BJ (cell line): ENCODE data around the gene IKBKG. TPM values are rescaled to one million over a fixed set of nuclear protein-coding genes. Genes with fewer than 3 reads are reported as not detected.
"Not testable (repeated sequence)": the region's sequence is repeated elsewhere in the genome, so short reads cannot be mapped to it uniquely, and the experiment has no call there.

Experiments used
- CTCF ChIA-PET: fragments of 350-600 bp; formaldehyde crosslinking; extraction: SDS; loops from one replicate; lab custom pipeline; 2021; ENCODE audit warnings: antibody characterized with exemption, inconsistent platforms; lab: Yijun Ruan, JAX
- POLR2A ChIA-PET: fragments of 300-600 bp; sonication (Branson Sonifier 250); formaldehyde crosslinking; extraction: SDS; loops from one replicate; lab custom pipeline; 2021; ENCODE audit warnings: antibody characterized with exemption; lab: Charles Lee
- DNase-seq: peaks from one replicate; pipeline ENCODE4 v3.0.0-alpha.2; 2011; ENCODE audit warnings: low read depth
- H3K27me3 ChIP-seq: 2 replicates; pipeline ENCODE4 v1.6.0; 2011; ENCODE audit warnings: low read length; ENCODE audit not compliant: control insufficient read depth, insufficient read depth
- H3K36me3 ChIP-seq: 2 replicates; pipeline ENCODE4 v1.5.1; 2011; ENCODE audit warnings: low read length; ENCODE audit not compliant: control insufficient read depth, insufficient read depth
- H3K4me3 ChIP-seq: 2 replicates; pipeline ENCODE4 v1.5.1; 2011; ENCODE audit warnings: low read depth, mild to moderate bottlenecking, control low read depth, low read length
- polyA plus RNA-seq: library from polyadenylated mRNA; depleted of rRNA; stranded (reverse); fragments of >200 nt; gene quantifications from 2 replicates; pipeline ENCODE4 v1.2.3, GENCODE V29; 2011
- TF ChIP-seq, protein P1 (sequence below): IDR thresholded peaks from 2 replicates; pipeline ENCODE4 v1.5.1; 2011; ENCODE audit warnings: low read depth, mild to moderate bottlenecking, control low read depth, inconsistent platforms, low read length, moderate library complexity; ENCODE audit not compliant: insufficient read depth

The IKBKG gene
- polyA plus RNA-seq, 1 experiment: 38.8 TPM

DNA sequence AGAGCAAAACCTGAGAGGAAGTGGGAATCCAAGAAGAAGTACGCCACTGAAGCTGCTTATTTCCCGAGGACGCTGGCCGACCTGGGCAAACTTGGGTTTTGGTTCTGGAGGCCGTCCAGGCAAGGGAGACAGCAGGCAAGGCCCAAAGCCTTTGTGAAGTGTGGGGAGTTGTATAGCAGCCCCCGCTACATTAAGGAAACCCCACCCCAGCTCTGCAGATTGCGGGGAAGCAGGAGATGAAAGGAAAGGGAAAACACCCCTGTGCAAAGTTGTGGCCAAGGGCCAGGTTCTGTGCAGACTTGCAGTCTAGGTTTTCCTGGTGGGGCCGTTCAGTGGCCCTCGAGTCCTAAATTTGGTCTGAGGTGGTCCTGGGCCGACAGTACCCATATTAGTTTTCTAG is 25.6 kb downstream of the IKBKG start:
- DNase-seq, H3K4me3 ChIP-seq, CTCF ChIA-PET, H3K27me3 ChIP-seq, H3K36me3 ChIP-seq, POLR2A ChIA-PET: not testable (repeated sequence)

DNA sequence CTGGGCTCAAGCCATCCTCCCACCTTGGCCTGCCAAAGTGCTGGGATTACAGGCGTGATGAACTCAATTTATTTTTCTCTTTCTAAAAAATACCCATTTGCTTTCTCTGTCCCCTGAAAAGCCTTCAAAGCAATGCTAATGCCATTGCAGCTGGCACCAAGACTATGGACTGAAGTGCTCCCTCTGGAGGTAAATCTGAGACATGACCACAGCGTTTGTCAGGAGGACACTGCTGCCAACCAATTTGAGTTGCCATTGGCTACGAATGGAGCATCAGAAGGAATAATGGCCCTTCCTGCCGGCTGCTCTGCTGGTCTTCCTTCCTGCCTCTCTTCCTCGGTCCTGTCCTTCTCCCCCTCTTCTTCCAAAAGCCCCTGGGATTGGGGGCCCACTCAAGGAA is 27.7 kb downstream of the IKBKG start:
- H3K36me3 ChIP-seq, H3K27me3 ChIP-seq, H3K4me3 ChIP-seq, CTCF ChIA-PET, POLR2A ChIA-PET, DNase-seq: not testable (repeated sequence)

DNA sequence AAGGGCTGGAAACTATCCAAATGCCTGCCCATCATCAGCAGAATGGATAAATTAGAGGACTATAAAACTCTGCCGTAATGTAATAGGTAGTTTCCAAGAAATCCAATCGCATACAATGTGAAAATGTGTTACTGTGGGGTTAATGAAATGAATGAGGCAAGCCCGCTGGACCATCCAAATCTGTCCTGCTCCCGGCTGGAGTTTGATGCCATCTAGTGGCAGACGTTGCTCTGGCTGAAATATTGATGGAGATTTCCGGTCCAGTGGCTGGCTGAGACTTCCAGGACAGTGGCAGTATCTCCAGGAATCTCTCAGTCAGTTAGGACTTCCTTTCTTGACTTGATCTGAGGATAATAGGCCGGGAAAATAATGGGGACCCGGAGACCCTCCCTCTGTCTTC is 35.6 kb downstream of the IKBKG start:
- POLR2A ChIA-PET, DNase-seq, CTCF ChIA-PET, H3K36me3 ChIP-seq, H3K27me3 ChIP-seq, H3K4me3 ChIP-seq: not testable (repeated sequence)

DNA sequence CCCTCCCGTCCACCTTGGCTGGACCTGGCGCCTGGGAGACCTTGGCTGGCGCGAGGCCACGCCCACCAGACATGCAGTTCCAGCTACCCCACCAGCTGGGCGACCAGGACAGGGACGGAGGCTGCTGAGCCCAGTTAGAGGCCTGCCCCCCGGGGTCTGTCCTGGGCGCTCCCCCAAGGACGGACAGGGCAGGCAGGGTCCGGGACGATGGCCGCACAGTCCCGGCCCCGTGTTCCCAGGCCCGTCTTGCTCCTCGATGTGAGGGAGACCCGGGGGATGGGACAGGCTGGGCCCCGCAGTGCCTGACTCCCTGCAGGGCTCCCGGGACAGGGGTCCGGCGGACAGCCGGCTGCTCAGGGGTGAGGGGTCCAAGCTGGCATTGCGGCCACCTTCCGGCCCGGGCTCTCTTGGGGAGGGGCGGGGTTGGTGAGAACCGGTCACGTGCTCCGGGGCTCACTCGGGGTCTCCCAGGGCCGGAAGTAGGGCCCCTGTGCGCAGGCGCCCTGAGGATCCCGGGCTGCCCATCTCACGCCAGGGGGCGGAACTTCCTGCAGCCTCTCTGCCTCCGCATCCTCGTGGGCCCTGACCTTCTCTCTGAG is 37.3 kb downstream of the IKBKG start, which contains the start of gene CTAG1A:
TSS of gene CTAG1A (plus strand) at position 549 of the 599 bp plus-strand sequence. CDS start 74 bp downstream, outside the sequence.
- DNase-seq, H3K4me3 ChIP-seq, H3K27me3 ChIP-seq, CTCF ChIA-PET, POLR2A ChIA-PET, H3K36me3 ChIP-seq: not testable (repeated sequence)

DNA sequence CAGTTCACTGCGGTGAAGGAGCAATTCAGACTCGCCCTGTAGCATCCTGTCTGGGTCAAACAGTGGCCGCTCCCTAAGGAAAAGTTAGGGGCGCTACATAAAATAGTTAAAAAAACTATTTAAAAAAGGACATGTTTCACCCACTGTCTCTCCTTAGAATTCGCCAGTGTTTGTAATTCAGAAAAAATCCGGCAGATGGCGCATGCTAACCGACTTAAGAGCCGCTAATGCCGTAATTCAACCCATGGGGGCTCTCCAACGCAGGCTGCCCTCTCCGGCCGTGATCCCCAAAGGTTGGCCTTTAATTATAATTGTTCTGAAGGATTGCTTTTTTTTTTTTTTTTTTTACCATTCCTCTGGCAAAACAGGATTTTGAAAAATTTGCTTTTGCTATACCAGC is 43.0 kb downstream of the IKBKG start:
- CTCF ChIA-PET: not testable (repeated sequence)
- H3K27me3 ChIP-seq: peaks cover 18% of the 10 kb centered on the region

DNA sequence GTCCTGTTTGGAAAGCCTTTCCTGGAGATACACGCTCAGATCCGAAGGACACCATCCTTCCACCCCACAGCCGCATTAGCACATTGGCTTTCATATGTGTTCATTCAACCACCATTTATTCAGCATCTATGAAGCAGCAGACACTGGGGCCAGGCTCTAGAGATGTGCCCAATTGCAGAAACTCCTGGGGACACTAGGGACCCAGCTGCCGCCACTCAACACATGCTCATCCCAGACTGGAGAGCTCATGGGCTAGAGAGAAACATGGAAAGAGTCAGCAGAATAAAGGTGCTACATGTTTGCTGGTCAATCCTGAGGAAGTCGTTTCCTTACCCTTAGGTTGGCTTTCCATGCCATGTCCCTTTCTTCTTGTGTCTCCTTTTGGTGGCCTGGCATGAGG is 45.1 kb downstream of the IKBKG start:
- no peak for DNase-seq
- TF ChIP-seq, protein P1, sequence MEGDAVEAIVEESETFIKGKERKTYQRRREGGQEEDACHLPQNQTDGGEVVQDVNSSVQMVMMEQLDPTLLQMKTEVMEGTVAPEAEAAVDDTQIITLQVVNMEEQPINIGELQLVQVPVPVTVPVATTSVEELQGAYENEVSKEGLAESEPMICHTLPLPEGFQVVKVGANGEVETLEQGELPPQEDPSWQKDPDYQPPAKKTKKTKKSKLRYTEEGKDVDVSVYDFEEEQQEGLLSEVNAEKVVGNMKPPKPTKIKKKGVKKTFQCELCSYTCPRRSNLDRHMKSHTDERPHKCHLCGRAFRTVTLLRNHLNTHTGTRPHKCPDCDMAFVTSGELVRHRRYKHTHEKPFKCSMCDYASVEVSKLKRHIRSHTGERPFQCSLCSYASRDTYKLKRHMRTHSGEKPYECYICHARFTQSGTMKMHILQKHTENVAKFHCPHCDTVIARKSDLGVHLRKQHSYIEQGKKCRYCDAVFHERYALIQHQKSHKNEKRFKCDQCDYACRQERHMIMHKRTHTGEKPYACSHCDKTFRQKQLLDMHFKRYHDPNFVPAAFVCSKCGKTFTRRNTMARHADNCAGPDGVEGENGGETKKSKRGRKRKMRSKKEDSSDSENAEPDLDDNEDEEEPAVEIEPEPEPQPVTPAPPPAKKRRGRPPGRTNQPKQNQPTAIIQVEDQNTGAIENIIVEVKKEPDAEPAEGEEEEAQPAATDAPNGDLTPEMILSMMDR: no peak
- H3K4me3 ChIP-seq: no peak overlapping the region
- ChIA-PET CTCF (no interaction called here), POLR2A (no interaction called here)
- peaks cover 18% of the 10 kb centered on the region for H3K27me3 ChIP-seq
- no peaks in the 10 kb centered on the region for H3K36me3 ChIP-seq

More for the DNA sequence above, 43.0 kb downstream of the IKBKG start:
- H3K36me3 ChIP-seq, POLR2A ChIA-PET, DNase-seq, H3K4me3 ChIP-seq: not testable (repeated sequence)

DNA sequence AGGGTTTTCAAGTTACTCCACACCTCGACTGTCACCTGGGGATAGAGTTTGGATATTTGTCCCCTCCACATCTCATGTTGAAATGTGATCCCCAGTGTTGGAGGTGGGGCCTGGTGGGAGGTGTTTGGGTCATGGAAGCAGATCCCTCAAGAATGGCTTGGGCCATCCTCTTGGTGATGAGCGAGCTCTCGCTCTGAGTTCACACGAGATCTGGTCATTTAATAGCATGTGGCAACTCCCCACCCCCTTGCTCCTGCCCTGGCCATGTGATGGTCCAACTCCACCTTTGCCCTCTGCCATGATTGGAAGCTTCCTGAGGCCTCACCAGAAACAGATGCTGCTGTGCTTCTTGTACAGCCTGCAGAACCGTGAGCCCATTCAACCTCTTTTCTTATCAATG is 45.8 kb downstream of the IKBKG start:
- POLR2A ChIA-PET: no interaction called here
- no peak for DNase-seq
- TF ChIP-seq, protein P1: no peak
- no peaks in the 10 kb centered on the region for H3K36me3 ChIP-seq
- H3K27me3 ChIP-seq: peaks cover 18% of the 10 kb centered on the region
- no peak overlapping the region for H3K4me3 ChIP-seq
- CTCF ChIA-PET: no interaction called here

DNA sequence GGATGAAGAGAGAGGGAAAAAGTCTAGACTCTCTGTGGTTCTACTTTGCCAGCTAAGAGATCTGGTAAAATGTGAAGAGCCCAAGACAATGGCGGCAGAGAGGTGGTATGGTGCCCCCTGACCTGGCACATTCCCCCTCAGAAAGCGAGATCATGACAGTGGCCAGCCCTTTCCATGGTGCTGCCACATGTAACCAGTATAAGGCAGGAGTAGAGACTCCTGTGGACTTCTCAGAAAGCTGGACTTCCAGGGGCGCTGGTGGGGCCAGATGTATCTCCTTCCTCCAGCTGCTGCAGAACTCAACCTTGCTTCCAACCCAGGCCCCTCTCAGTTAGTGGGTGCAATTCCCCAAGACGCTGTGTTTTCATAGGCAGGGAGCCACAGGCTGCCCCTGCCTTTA is 47.1 kb downstream of the IKBKG start:
- Histone ChIP-seq H3K36me3 (no peaks in the 10 kb centered on the region), H3K4me3 (no peak overlapping the region), H3K27me3 (peaks cover 18% of the 10 kb centered on the region)
- CTCF ChIA-PET: no interaction called here
- DNase-seq: no peak
- TF ChIP-seq, protein P1: no peak
- POLR2A ChIA-PET: no interaction called here
